Heart left ventricle (tissue), 16 donors: ENCODE data around the gene PTPRM. TPM values are rescaled to one million over a fixed set of nuclear protein-coding genes. Genes with fewer than 3 reads are reported as not detected.
"Not testable (repeated sequence)": the region's sequence is repeated elsewhere in the genome, so short reads cannot be mapped to it uniquely, and the experiment has no call there.

Source experiments
- ATAC-seq, 4 donors: fragments of 200-7000 bp; cut with Tn5 transposase; one replicate each; pipeline ENCODE4 v1.9.1; 2020 to 2022; ENCODE audit warnings: moderate library complexity in 4 of 4, mild to moderate bottlenecking in 3 of 4, moderate number of reproducible peaks in 1 of 4
- DNase-seq, 5 donors: peaks; one replicate each; pipeline ENCODE4 v3.0.0-alpha.2; 2020
- H3K27ac ChIP-seq, 12 donors: fragments of 200-600 bp; sonication (generic) in 4 of 12; one replicate each; pipeline versions ENCODE4 v1.5.0 to v1.8.0; 2016 to 2022; ENCODE audit warnings: mild to moderate bottlenecking in 2 of 12
- H3K27me3 ChIP-seq, 9 donors: fragments of 200-600 bp; sonication (generic) in 2 of 9; one replicate each; pipeline versions ENCODE4 v1.5.1 to v1.8.0; 2016 to 2022; ENCODE audit warnings: mild to moderate bottlenecking in 3 of 9
- H3K36me3 ChIP-seq, 9 donors: fragments of 200-600 bp; sonication (generic) in 2 of 9; one replicate each; pipeline versions ENCODE4 v1.5.0 to v1.8.0; 2018 to 2022; ENCODE audit warnings: mild to moderate bottlenecking in 2 of 9
- H3K4me1 ChIP-seq, 12 donors: fragments of 200-600 bp; sonication (generic) in 4 of 12; one replicate each; pipeline versions ENCODE4 v1.5.0 to v1.8.0; 2016 to 2022; ENCODE audit warnings: mild to moderate bottlenecking in 3 of 12
- H3K4me3 ChIP-seq, 12 donors: fragments of 200-600 bp; sonication (generic) in 4 of 12; one replicate each; pipeline versions ENCODE4 v1.5.0 to v1.8.0; 2017 to 2022; ENCODE audit warnings: mild to moderate bottlenecking in 9 of 12, moderate library complexity in 4 of 12
- H3K9me3 ChIP-seq, 12 donors: fragments of 200-600 bp; sonication (generic) in 4 of 12; one replicate each; pipeline versions ENCODE4 v1.5.0 to v1.8.0; 2016 to 2022; ENCODE audit warnings: mild to moderate bottlenecking in 1 of 12
- CTCF ChIP-seq, 12 donors: fragments of 200-600 bp; sonication (generic) in 4 of 12; IDR thresholded peaks; one replicate each; pipeline versions ENCODE4 v1.5.0 to v1.8.0; 2018 to 2022; ENCODE audit warnings: antibody characterized with exemption in 12 of 12, mild to moderate bottlenecking in 5 of 12
- POLR2A ChIP-seq, 2 donors: fragments of 450-650 bp; IDR thresholded peaks; one replicate each; pipeline ENCODE4 v1.6.1; 2017; ENCODE audit warnings: antibody characterized with exemption in 2 of 2, mild to moderate bottlenecking in 2 of 2, moderate library complexity in 2 of 2
- WGBS, 4 donors: extraction: QIAGEN DNeasy Blood & Tissue Kit in 2 of 4; methylation state at CpG; one replicate each; pipeline versions ENCODE4 v1.1.5 to v1.1.7; 2013 to 2018; 5-methylcytosine and 5-hydroxymethylcytosine counted together
- intact Hi-C, 10 donors: fragments of 100-400 bp; cut with DNase I; formaldehyde crosslinking; loops; one replicate each; pipeline versions ENCODE4 v1.11.1 to v1.14.2; 2022
- polyA plus RNA-seq, 2 donors: library from polyadenylated mRNA; stranded (reverse); fragments of 200-250 nt; gene quantifications; one replicate each; pipeline ENCODE4 v1.2.3, GENCODE V29; 2013
- total RNA-seq, 9 donors: library from RNA; depleted of rRNA in 2 of 9; stranded (reverse); fragments of >200 nt in 2 of 9; fragmentation: NEBNext Ultra II Directional in 3 of 9; extraction: Animal tissue kit (Norgen Biotek cat#: 25700) in 3 of 9; gene quantifications; one replicate each; pipeline versions ENCODE4 v1.1.0 to v1.2.4, GENCODE V29; 2016 to 2023
- donor health status: ischemic (EF 13 %, LVEDD 7.1; RV severe dilation, severe dysfunction).
- donor health status: healthy with polysubstance abuse.
- donor health status: DM: no; HTN: yes; CAD: no.
- donor health status: DM: no; HTN: no; CAD: no.
- donor health status: ischemic (EF 25% LVEDD 6.9; RV normal size, moderate dysfunction).
- donor health status: ischemic (EF 25% LVEDD 5.7; RV mildly dilated, moderate dysfunction).
- donor health status: healthy.
- donor health status: DM: yes; HTN: yes; CAD: no.
- donor health status: ischemic (EF 35%, LVEDD 5.7; RV mildly dilated, moderate dysfunction).
- donor health status: nonischemic (EF 11% LVEDD 7.7; RV severe dilation, severe dysfunction).
- donor health status: DM: yes; HTN: yes; CAD: no.
- donor health status: PGD.
- donor health status: ischemic (EF 29% LVEDD 5.4; RV normal size, mild dysfunction).
- donor health status: nonischemic (EF 23%, LVEDD 6.1; RV moderate dilation, normal function).

PTPRM gene
- total and polyA plus RNA-seq, 11 donors = 93.8 to 186 (median 123) TPM

GRCh38 chr18:8435376-8435775 is 868.3 kb downstream of the PTPRM start:
- TF ChIP-seq POLR2A (IDR thresholded peaks at IDR 0.05) (no peak), CTCF (IDR thresholded peaks at IDR 0.05) (no peak)
- no peak overlapping the region for H3K4me3 ChIP-seq
- no peaks in the 10 kb centered on the region for H3K27me3 ChIP-seq
- no peaks in the 10 kb centered on the region for H3K4me1 ChIP-seq
- ATAC-seq (no peak), DNase-seq (no peak)
- no peaks in the 10 kb centered on the region for H3K36me3 ChIP-seq
- H3K27ac ChIP-seq = no peak overlapping the region
- WGBS, 4 donors = 69 to 75% (median 72%) methylated on average over 13 to 14 of the region's 14 CpGs
- H3K9me3 ChIP-seq = peaks cover 0 to 20% (median 0%) of the 10 kb centered on the region in 12 donors
- intact Hi-C loops = no loop called here

GRCh38 chr18:8439055-8439454 is 871.9 kb downstream of the PTPRM start:
- H3K27me3 ChIP-seq = no peaks in the 10 kb centered on the region
- ATAC-seq (no peak), DNase-seq (no peak)
- H3K9me3 ChIP-seq = peaks cover 0 to 30% (median 0%) of the 10 kb centered on the region in 12 donors
- TF ChIP-seq POLR2A (IDR thresholded peaks at IDR 0.05) = no peak
- no peak for TF ChIP-seq CTCF (IDR thresholded peaks at IDR 0.05)
- no peak overlapping the region for H3K4me3 ChIP-seq
- no peaks in the 10 kb centered on the region for H3K36me3 ChIP-seq
- intact Hi-C loops = no loop called here
- no peaks in the 10 kb centered on the region for H3K4me1 ChIP-seq
- WGBS, 4 donors = 73 to 94% (median 91%) methylated on average over 5 of the region's 5 CpGs
- no peak overlapping the region for H3K27ac ChIP-seq

- intact Hi-C loops = no loop called here
- Histone ChIP-seq H3K27ac (no peak overlapping the region), H3K27me3 (no peaks in the 10 kb centered on the region), H3K4me3 (no peak overlapping the region), H3K9me3 (peaks cover 0 to 29% (median 0%) of the 10 kb centered on the region in 12 donors), H3K4me1 (peaks cover 0 to 7% (median 0%) of the 10 kb centered on the region in 12 donors), H3K36me3 (no peaks in the 10 kb centered on the region)
- DNase-seq (no peak), ATAC-seq (no peak)
- no peak for TF ChIP-seq CTCF (IDR thresholded peaks at IDR 0.05)
- no peak for TF ChIP-seq POLR2A (IDR thresholded peaks at IDR 0.05)
- WGBS, 4 donors = 96 to 100% (median 98%) methylated on average over 1 of the region's 1 CpG
Measured at GRCh38 chr18:8443505-8443904, 876.4 kb downstream of the PTPRM start.

GRCh38 chr18:8446936-8447335 is 879.8 kb downstream of the PTPRM start:
- H3K27me3 ChIP-seq, H3K36me3 ChIP-seq, H3K9me3 ChIP-seq, H3K4me3 ChIP-seq, intact Hi-C loops, ATAC-seq, DNase-seq: not testable (repeated sequence)
- Histone ChIP-seq H3K27ac (peak overlapping the region in 1 of 12 donors; percentile 67), H3K4me1 (peaks cover 0 to 33% (median 5%) of the 10 kb centered on the region in 12 donors)
- WGBS, 4 donors = 69 to 71% (median 70%) methylated on average over 5 of the region's 5 CpGs

- WGBS, 4 donors = 68 to 71% (median 69%) methylated on average over 6 to 7 of the region's 7 CpGs
- no peaks in the 10 kb centered on the region for H3K9me3 ChIP-seq
- no peak overlapping the region for H3K4me3 ChIP-seq
- peaks cover 0 to 41% (median 5%) of the 10 kb centered on the region in 12 donors for H3K4me1 ChIP-seq
- intact Hi-C loops = no loop called here
- H3K27me3 ChIP-seq = no peaks in the 10 kb centered on the region
- DNase-seq (no peak), ATAC-seq (peak in 2 of 4 donors; percentile 20 to 38)
- no peaks in the 10 kb centered on the region for H3K36me3 ChIP-seq
- no peak for TF ChIP-seq CTCF (IDR thresholded peaks at IDR 0.05)
- no peak for TF ChIP-seq POLR2A (IDR thresholded peaks at IDR 0.05)
- peak overlapping the region in 6 of 12 donors; percentile 7 to 67 (median 22) for H3K27ac ChIP-seq
Measured at GRCh38 chr18:8448130-8448529, 881.0 kb downstream of the PTPRM start.
